Stimulated activated CD4-positive, alpha-beta T cell treated with anti-CD3 and anti-CD28 coated beads, Interleukin-2, amount 100 ng/mL, for 4 hours (primary cell): ENCODE data around the gene BICDL2.
"Not testable (repeated sequence)": the region's sequence is repeated elsewhere in the genome, so short reads cannot be mapped to it uniquely, and the experiment has no call there.

Experiments
- DNase-seq: peaks from one replicate; pipeline ENCODE4 v3.0.0-alpha.2; 2020; ENCODE audit warnings: low read depth

Gene BICDL2, protein sequence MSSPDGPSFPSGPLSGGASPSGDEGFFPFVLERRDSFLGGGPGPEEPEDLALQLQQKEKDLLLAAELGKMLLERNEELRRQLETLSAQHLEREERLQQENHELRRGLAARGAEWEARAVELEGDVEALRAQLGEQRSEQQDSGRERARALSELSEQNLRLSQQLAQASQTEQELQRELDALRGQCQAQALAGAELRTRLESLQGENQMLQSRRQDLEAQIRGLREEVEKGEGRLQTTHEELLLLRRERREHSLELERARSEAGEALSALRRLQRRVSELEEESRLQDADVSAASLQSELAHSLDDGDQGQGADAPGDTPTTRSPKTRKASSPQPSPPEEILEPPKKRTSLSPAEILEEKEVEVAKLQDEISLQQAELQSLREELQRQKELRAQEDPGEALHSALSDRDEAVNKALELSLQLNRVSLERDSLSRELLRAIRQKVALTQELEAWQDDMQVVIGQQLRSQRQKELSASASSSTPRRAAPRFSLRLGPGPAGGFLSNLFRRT

DNA sequence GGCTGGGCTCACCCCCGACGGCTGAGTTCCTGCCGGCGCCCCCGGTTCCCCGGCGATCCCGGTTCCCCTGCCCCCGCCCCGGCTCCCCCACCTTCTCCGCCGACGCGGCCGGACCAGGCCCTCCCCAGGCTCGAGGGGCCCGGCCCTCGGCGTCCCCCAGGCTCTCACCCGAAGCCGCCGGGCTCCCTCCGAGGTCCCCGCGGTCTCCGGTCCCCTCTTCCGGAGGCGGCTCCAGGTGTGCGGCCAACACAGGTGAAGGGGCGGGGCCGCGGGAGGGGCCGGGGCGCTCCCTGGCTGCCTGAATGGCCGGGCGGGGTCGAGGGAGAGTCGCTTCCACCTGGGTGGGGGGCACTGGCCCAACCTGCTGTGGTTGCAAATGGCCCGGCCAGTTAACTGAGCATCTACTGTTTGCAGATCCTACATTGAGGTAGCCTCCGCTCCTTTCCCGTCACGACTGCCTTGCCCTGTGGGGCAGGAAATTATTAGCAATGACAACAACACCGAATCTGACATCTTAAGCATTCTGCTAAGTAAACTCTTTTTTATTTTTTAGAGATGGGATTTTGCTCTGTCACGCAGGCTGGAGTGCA, at the start of gene BICDL2:
BICDL2 (minus strand) TSS at position 219 of the 590 bp plus-strand sequence. CDS start 1,448 bp downstream, outside the sequence.
- no peak for DNase-seq

DNA sequence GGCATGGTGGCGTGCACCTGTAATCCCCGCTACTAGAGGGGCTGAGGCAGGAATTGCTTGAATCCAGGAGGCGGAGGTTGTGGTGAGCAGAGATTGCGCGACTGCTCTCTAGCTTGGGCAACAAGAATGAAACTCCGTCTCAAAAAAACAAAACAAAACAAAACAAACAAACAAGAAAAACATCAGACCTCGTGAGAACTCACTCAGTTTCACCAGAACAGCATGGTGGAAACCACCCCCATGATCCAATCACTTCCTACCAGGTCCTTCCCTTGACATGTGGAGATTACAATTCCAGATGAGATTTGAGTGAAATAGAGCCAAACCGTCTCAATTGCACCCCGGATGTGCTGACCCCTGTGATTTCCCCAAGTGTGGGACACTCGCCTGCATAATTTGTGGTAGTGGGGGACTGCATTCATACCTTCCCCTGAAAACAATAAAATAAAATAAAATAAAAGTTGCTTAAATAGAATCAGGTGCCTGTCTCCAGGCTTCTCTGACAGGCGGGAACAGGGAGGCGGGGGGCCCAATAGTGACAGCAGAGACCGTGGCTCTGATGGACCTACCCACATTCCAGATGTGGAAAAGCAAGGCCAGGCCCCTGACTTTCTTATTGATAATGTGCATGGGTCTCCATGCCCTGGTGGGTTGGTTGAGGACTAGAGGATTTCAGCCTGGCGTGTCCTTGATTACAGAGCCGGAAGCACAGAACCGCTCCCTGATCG, 49.3 kb upstream of the BICDL2 start:
- no peak for DNase-seq

DNA sequence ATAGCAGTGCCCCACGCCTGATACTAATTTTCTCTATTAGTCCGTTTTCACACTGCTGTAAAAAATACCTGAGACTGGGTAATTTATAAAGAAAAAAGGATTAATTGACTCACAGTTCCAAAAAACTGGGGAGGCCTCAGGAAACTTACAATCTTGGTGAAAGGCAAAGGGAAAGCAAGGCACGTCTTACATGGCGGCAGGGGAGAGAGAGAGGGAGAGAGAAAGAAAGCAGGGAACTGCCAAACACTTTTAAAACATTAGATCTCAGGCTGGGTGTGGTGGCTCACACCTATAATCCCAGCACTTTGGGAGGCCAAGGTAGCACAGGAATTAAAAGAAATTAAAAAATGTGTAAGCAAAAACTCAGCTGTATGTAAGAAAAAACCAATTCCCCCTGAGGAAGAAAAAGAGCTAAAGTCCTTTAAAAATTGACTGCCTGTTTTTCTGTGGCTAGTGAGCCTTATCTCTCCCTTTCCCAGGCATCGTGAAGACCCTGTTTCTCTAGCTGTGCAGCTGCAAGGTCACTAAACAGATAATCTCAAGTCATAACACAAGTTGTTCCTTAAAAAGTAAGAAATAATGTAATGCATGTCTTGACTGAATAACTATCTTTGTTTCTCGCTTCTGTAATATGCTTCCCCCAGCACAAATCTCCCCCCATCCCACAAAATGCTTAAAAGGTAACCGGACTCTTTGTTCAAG, 48.4 kb upstream of the BICDL2 start:
- DNase-seq, result no peak

DNA sequence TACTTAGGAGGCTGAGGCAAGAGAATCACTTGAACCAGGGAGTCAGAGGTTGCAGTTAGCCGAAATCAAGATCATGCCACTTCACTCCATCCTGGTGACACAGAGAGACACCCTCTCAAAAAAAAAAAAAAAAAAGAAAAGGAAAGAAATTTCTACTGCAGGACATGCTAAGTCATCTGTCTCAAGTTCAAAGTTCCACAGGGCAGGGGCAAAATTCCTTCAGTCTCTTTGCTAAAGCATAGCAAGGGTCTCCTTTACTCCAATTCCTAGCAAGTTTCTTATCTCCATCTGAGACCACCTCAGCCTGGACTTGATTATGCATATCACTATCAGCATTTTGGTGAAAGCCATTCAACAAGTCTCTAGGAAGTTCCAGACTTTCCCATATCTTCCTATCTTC, 47.7 kb upstream of the BICDL2 start:
- no peak for DNase-seq

DNA sequence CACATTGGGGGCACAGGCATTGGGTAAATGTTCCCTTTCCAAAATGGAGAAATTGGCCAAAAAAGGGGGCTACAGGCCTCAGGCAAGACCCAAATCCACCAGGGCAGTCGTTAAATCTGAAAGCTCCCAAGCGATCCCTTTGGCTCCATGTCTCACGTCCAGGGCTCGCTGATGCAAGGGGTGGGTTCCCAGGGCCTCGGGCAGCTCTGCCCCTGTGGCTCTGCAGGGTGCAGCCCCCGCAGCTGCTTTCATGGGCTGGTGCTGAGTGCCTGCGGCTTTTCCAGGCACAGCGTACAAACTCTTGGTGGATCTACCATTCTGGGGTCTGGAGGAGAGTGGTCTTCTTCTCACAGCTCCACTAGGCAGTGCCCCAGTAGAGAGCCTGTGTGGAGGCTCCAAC, 46.7 kb upstream of the BICDL2 start:
- DNase-seq, result not testable (repeated sequence)

DNA sequence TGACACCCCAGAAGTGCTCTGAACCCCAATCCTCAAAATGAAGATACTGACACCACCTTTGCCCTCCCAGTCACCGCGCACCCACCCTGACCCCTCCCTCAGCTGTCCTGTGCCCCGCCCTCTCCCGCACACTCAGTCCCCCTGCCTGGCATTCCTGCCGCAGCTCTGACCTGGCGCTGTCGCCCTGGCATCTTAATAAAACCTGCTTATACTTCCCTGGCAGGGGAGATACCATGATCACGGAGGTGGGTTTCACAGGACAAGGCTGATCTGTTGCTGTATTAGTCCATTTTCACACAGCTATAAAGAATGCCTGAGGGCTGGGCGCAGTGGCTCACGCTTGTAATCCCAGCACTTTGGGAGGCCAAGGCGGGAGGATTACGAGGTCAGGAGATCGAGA, 45.2 kb upstream of the BICDL2 start:
- DNase-seq, result not testable (repeated sequence)

DNA sequence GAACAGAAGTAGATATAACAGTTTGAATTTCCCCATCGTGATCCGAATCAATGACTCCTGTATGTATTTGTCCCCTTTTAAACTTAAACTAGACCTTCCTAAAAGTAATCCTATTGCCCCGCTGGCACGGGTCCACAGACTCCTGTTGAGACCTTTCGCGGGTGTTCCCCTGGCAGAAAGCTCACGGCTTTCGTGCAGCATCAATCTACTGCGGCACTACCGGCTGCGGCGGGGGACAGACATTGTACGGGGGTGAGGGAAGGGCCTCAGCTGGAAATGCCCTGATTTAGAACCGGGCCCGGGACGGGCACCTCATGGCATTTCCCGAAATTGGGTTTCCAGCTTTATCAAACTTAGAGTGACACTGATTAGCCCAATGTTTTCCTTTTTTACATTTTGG, 43.3 kb upstream of the BICDL2 start:
- no peak for DNase-seq

DNA sequence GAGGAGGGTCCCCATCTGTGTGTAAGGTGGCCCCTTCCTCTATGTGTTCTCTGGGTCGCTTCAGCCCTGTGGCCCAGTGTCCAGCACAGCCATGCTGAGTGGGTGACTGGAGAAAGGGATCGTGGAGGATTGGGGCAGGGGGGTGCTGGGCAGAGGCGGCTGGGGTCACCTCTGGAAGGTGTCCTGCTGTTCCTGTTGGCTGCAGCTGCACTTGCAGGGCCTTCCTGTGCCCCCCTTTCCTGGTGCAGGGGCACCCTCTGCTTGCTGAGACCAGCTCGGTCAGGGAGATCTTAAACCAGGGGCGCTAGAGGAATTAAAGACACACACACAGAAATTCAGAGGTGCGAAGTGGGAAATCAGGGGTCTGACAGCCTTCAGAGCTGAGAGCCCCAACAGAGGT, 39.8 kb upstream of the BICDL2 start:
- DNase-seq, result no peak

DNA sequence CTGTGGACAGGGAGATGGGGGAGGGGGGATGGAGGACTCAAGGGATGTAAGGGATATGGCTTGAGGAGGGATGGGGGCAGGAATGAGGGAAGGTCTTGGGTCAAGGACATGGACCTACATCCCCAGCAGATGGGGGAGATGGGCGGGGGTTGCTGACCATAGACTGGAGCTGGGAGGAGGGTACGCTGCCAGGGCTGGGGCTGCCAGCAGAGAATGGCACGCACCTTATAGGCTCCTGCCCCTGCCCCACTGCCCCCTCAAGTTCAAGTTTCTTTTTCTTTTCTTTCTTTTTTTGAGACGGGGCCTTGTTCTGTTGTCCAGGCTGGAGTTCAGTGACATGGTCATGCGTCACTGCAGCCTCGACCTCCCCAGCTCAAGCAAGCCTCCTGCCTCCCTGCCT, 39.2 kb upstream of the BICDL2 start:
- DNase-seq, result not testable (repeated sequence)

DNA sequence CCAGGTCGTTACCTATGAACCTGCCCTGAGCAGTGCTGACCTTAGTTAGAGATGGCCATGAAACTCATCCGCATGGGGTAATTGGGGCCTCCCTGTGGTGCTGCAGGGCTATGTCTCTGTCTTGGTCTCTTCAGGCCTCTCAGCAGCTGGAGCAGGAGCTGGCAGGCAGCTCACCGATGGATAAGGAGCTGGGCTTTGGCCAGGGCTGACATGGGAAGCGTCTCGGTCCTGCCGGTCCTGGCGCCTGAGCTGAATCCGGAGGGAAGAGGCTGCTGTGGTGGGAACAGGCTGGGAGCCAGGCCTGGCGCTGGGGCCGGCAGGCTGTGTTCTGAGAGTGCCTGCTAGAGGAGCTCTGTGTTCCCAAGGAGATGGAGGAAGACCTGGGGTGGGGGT, 38.8 kb upstream of the BICDL2 start:
- DNase-seq, result no peak

DNA sequence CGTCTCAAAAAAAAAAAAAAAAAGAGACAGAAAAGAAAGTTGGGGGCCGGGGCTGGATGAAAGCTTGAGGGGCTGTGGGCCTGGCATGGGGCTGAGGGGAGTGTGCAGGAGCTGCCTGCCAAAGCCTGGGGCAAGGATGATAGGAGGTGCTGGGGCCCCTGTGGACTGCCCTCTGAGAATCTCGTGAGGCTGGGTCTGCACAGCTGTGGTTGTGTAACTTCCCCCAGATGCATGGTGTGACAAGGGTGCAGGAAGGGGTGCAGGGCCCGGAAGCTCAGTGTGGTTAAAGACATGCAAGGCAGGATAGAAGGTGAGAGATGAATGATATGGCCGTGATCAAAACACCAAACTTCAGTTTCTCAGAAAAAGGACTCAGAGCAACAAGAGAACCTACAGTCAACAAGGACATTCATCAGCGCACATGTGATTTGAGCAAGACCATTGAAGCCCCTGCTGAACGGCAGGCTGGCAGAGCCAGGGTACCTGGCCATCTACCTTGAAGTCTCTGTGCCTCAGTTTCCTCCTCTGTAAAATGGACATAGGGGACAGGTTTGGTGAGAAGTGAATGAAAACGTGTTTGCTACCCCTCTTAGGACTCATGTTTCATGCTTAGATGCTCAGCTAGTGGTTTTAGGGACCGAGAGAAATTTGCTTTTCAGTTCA, 38.2 kb upstream of the BICDL2 start:
- DNase-seq, result no peak

DNA sequence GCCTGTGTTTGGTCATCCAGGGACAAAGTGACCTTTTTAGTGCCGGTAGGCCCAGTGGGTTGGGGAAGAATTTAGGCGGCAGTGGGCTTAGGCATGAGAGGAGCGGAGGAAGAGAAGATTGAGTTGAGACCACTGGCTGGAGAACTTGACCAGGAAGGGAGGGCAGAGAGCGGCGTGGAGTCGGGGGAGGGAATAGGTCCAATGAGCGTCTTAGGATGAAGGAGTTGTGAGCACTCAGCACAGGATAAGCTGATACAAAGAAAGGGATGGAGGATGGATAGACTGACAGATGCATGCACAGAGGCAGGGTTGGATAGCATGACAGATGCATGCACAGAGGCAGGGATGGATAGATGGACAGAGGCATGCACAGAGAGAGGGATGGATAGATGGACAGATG, 36.7 kb upstream of the BICDL2 start:
- no peak for DNase-seq

DNA sequence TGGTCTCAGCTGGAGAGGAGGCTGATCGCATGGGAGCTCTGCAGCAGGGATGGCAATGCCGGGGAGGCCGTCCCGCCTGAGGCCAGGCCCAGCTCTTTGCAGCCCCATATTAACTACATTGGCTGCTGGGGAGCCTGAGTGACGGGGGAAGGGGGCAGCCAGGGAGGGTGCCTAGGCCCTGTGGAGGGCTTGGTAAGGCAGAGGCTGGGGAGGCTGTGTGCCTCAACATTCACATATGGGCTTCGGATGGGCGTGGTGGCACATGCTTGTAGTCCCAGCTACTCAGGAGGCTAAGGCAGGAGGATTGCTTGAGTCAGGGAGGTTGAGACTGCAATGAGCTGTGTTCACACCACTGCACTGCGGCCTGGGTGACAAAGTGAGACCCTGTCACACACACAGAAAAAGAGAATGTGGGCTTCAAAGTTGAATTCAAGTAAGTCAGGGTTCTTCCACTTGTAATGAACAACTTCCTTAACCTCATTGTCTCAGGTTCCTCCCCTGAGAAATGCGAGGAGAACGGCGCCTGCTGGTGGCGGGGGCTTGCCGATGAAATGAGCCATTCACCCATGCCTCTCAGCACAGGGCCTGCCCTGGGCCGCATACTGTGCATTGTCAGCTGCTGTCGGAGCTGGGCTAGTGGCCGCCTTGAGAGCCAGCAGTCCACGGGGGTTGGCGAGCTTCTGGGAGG, 36.0 kb upstream of the BICDL2 start:
- not testable (repeated sequence) for DNase-seq

DNA sequence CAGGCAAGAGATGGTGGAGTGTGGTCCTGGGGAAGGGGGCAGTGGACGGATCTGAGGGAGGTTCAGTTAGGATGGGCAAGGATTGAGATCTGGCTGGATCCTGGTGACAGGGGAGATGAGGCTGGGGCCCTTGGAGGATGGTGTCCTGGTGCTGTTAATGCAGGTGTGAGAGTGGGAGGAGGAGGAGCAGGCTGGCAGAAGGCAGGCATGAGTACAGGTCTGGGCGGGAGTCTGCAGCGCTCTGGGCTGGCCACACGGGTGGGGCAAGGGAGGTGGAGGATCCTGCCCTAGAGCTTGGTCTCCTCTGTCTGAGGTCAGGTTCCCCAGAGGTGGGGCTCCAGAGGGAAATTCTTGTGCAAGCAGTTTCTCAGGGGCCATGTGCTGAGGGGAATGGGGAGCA, 35.4 kb upstream of the BICDL2 start:
- not testable (repeated sequence) for DNase-seq

DNA sequence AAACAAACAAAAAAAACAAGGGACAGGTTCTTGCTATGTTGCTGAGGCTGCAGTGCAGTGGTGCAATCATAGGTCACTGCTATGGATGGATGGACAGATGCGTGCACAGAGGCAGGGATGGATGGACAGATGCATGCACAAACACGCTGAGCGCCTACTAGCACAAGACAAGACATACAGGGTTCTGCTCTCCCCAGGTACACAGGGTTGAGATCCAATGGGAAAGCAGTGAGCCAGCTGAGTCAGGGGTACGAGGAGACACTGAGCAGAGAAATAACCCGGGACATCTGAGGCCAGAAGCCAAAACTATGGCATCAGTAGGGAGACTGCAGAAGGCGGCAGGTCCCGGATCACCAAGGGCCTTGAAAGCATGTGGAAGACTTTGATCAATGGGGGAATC, 34.9 kb upstream of the BICDL2 start:
- no peak for DNase-seq

DNA sequence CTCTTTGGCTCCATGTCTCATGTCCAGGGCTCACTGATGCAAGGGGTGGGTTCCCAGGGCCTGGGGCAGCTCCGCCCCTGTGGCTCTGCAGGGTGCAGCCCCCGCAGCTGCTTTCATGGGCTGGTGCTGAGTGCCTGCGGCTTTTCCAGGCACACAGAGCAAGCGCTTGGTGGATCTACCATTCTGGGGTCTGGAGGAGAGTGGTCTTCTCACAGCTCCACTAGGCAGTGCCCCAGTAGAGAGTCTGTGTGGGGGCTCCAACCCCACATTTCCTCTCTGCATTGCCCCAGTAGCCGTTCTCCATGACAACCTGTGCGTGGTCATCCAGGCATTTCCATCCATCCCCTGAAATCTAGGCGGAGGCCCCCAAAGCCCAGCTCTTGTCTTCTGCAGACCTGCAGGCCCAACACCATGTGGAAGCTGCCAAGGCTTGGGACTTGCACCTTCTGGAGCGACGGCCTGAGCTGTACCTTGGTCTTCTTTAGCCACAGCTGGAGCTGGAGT, 33.9 kb upstream of the BICDL2 start:
- DNase-seq, result no peak

DNA sequence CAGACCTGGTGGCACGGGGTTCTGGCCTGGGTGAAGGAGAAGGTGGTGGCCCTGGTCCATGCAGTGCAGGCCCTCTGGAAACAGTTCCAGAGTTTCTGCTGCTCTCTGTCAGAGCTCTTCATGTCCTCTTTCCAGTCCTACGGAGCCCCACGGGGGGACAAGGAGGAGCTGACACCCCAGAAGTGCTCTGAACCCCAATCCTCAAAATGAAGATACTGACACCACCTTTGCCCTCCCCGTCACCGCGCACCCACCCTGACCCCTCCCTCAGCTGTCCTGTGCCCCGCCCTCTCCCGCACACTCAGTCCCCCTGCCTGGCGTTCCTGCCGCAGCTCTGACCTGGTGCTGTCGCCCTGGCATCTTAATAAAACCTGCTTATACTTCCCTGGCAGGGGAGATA, 32.4 kb upstream of the BICDL2 start:
- not testable (repeated sequence) for DNase-seq

DNA sequence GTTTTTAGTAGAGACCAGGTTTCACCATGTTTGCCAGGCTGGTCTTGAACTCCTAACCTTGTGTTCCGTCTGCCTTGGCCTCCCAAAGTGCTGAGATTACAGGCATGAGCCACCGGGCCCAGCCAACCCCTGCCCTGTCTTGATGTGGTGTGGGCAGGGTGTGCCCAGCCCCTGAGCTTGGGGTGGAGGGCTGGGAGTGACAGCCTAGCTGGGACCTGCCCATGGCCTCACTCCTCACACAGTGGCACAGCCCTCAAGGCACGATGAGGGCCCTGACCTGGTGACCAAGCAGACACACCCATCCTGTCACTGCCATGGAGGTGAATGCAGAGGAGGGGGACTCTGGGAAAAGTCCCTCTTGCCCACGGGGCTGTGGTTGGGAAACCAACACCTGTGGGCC, 31.7 kb upstream of the BICDL2 start:
- no peak for DNase-seq

DNA sequence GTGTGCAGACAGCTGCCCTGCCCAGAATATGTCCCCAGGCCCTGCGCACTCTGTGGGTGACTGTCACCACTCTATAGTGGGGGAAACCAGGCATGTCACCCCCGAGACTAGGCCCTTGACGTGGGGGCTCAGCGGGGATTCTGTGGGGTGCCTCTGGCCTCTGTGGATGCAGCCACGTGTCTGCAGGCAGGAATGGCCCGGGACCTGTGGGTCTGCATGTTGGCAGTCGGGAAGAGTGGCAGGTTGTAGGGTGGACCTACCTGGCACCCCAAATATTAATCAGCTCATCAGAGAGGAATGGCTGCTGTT, 29.6 kb upstream of the BICDL2 start:
- no peak for DNase-seq

DNA sequence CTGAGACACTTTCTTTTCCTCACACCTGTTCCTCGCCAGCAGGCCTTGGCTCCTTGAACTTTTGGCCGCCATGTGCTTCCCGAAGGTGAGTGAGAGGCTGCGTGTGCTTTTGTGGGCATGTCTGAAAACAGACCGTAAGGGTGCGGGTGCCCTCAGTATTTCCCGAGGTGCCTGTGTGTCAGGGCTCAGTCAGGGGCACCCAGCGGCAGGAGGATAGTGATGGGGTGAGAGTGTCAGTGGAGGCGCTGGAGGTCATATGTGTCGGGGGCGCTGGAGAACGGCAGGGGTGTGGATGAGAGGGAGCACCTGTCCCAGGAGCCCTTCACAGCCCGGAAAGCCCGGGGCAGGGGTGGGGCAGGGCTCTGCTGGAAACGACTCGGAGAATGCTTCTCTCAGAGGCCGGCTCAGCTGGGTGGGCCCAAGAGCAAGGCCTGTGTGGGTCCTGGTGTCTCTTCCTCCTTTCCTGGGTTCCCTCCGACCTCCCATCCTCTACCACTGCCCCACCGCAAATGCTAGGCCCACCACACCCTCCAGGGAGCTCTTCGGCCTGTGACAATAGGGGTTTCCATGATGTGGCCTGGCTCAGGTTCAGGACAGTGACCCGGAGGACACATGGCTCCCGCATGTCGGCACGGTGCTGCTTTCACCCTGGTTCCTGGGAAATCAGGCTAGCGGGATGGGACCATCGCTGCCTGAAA, 29.1 kb upstream of the BICDL2 start:
- no peak for DNase-seq
